IMR-90 (cell line): ENCODE data around the gene SCAF4. TPM values are rescaled to one million over a fixed set of nuclear protein-coding genes. Genes with fewer than 3 reads are reported as not detected.

Experiments
- ATAC-seq: fragments of 200-7000 bp; cut with Tn5 transposase; 2 replicates; pipeline ENCODE4 v1.9.1; 2020; ENCODE audit warnings: low read depth, mild to moderate bottlenecking, moderate library complexity
- BruUV-seq: library from RNA; stranded (reverse); fragments of 400-500 nt; replicated peaks from 2 replicates; lab custom pipeline; 2021; lab: Mats Ljungman, UMichigan
- CTCF ChIA-PET: fragments of 300-600 bp; formaldehyde crosslinking; extraction: SDS; loops from one replicate; lab custom pipeline; 2021; ENCODE audit warnings: antibody characterized with exemption; lab: Yijun Ruan, JAX
- POLR2A ChIA-PET: fragments of 300-600 bp; sonication (Branson Sonifier 250); formaldehyde crosslinking; loops from one replicate; lab custom pipeline; 2022; ENCODE audit warnings: antibody characterized with exemption; ENCODE audit not compliant: unreplicated experiment; lab: Charles Lee
- DNase-seq: peaks from one replicate; pipeline ENCODE4 v3.0.0; 2013
- H2AFZ ChIP-seq: replicated peaks from 2 replicates; pipeline ENCODE3; 2013; ENCODE audit warnings: low read length, mild to moderate bottlenecking; ENCODE audit not compliant: poor library complexity
- H2AK5ac ChIP-seq: 2 replicates; pipeline ENCODE4 v1.6.1; 2013; ENCODE audit warnings: low read depth, low read length, inconsistent platforms
- H2AK9ac ChIP-seq: replicated peaks from 2 replicates; pipeline ENCODE3; 2013; ENCODE audit warnings: mild to moderate bottlenecking, low read depth, low read length, moderate library complexity; ENCODE audit not compliant: poor library complexity
- H2BK120ac ChIP-seq: 2 replicates; pipeline ENCODE4 v1.6.1; 2013; ENCODE audit warnings: low read depth, low read length, inconsistent platforms
- H2BK15ac ChIP-seq: 3 replicates; pipeline ENCODE4 v1.6.1; 2013; ENCODE audit warnings: low read depth, low read length, inconsistent platforms
- H2BK20ac ChIP-seq: 2 replicates; pipeline ENCODE4 v1.6.1; 2013; ENCODE audit warnings: low read depth, mild to moderate bottlenecking, inconsistent platforms, low read length, moderate library complexity
- H2BK5ac ChIP-seq: 2 replicates; pipeline ENCODE4 v1.6.1; 2013; ENCODE audit warnings: mild to moderate bottlenecking, low read depth, low read length, inconsistent platforms; ENCODE audit not compliant: poor library complexity, severe bottlenecking
- H3K14ac ChIP-seq: replicated peaks from 2 replicates; pipeline ENCODE4 v1.6.1; 2013; ENCODE audit warnings: low read depth, low read length, inconsistent platforms
- H3K18ac ChIP-seq: 2 replicates; pipeline ENCODE4 v1.6.1; 2013; ENCODE audit warnings: low read depth, low read length, control low read depth
- H3K23ac ChIP-seq: 2 replicates; pipeline ENCODE4 v1.6.1; 2013; ENCODE audit warnings: low read depth, low read length, inconsistent platforms
- H3K27ac ChIP-seq: 2 replicates; pipeline ENCODE4 v1.5.1; 2013; ENCODE audit warnings: mild to moderate bottlenecking, control low read depth, low read length; ENCODE audit not compliant: insufficient read depth
- H3K27me3 ChIP-seq: 2 replicates; pipeline ENCODE4 v1.6.1; 2013; ENCODE audit warnings: low read length; ENCODE audit not compliant: control insufficient read depth, insufficient read depth
- H3K36me3 ChIP-seq: 2 replicates; pipeline ENCODE4 v1.6.1; 2013; ENCODE audit warnings: low read length, mixed read lengths; ENCODE audit not compliant: control insufficient read depth, insufficient read depth
- H3K4ac ChIP-seq: 2 replicates; pipeline ENCODE4 v1.6.1; 2013; ENCODE audit warnings: low read depth, low read length, inconsistent platforms
- H3K4me1 ChIP-seq: 2 replicates; pipeline ENCODE4 v1.6.1; 2013; ENCODE audit warnings: low read length, mixed read lengths; ENCODE audit not compliant: control insufficient read depth, insufficient read depth
- H3K4me2 ChIP-seq: 2 replicates; pipeline ENCODE4 v1.6.1; 2013; ENCODE audit warnings: low read depth, mild to moderate bottlenecking, control low read depth, low read length, moderate library complexity
- H3K4me3 ChIP-seq: 2 replicates; pipeline ENCODE4 v1.5.1; 2013; ENCODE audit warnings: low read depth, mild to moderate bottlenecking, control low read depth, low read length, moderate library complexity; ENCODE audit not compliant: insufficient read depth
- H3K56ac ChIP-seq: 2 replicates; pipeline ENCODE4 v1.6.1; 2013; ENCODE audit warnings: low read length, inconsistent platforms; ENCODE audit not compliant: insufficient read depth; ENCODE audit errors: extremely low read depth
- H3K79me1 ChIP-seq, 2 experiments: 2 replicates each; pipeline ENCODE4 v1.6.1; 2013; ENCODE audit warnings: low read length in 2 of 2, inconsistent platforms in 1 of 2, low read depth in 1 of 2
- H3K9ac ChIP-seq: 2 replicates; pipeline ENCODE4 v1.6.1; 2013; ENCODE audit warnings: low read depth, low read length, control low read depth
- H3K9me1 ChIP-seq: 2 replicates; pipeline ENCODE4 v1.6.1; 2013; ENCODE audit warnings: low read length, inconsistent platforms; ENCODE audit not compliant: insufficient read depth
- H3K9me3 ChIP-seq: 2 replicates; pipeline ENCODE4 v1.6.1; 2013; ENCODE audit warnings: low read length; ENCODE audit not compliant: control insufficient read depth, insufficient read depth
- H4K20me1 ChIP-seq: 2 replicates; pipeline ENCODE4 v1.6.1; 2013; ENCODE audit warnings: low read length, inconsistent platforms; ENCODE audit not compliant: insufficient read depth
- H4K5ac ChIP-seq: 2 replicates; pipeline ENCODE4 v1.6.1; 2013; ENCODE audit warnings: mild to moderate bottlenecking, low read depth, low read length, control low read depth
- H4K8ac ChIP-seq, 2 experiments: 2 replicates each; pipeline ENCODE4 v1.6.1; 2013; ENCODE audit warnings: low read depth in 2 of 2, low read length in 2 of 2, control low read depth in 1 of 2, inconsistent platforms in 1 of 2
- H4K91ac ChIP-seq: 2 replicates; pipeline ENCODE4 v1.6.1; 2013; ENCODE audit warnings: low read depth, low read length, inconsistent platforms; ENCODE audit not compliant: insufficient read depth
- BHLHE40 ChIP-seq: fragments of 150-350 bp; IDR thresholded peaks from 2 replicates; pipeline ENCODE4 v1.6.1; 2016; ENCODE audit warnings: mild to moderate bottlenecking, low read depth, low read length
- CHD1 ChIP-seq: IDR thresholded peaks from 2 replicates; pipeline ENCODE4 v1.6.1; 2012; ENCODE audit warnings: low read depth, low read length, improper control_type of control experiment
- FOS ChIP-seq: fragments of 150-350 bp; IDR thresholded peaks from 2 replicates; pipeline ENCODE4 v1.6.1; 2016; ENCODE audit warnings: low read depth, low read length
- MAFK ChIP-seq: IDR thresholded peaks from 2 replicates; pipeline ENCODE4 v1.6.1; 2012; ENCODE audit warnings: low read depth, low read length, improper control_type of control experiment
- MAZ ChIP-seq: IDR thresholded peaks from 2 replicates; pipeline ENCODE4 v1.6.1; 2012; ENCODE audit warnings: low read depth, mild to moderate bottlenecking, low read length, improper control_type of control experiment, moderate library complexity, borderline replicate concordance
- MXI1 ChIP-seq: IDR thresholded peaks from 2 replicates; pipeline ENCODE4 v1.6.1; 2012; ENCODE audit warnings: low read depth, mild to moderate bottlenecking, low read length, moderate library complexity, borderline replicate concordance
- NFE2L2 ChIP-seq: fragments of 150-350 bp; IDR thresholded peaks from 2 replicates; pipeline ENCODE4 v1.6.1; 2016; ENCODE audit warnings: low read depth, mild to moderate bottlenecking, low read length
- POLR2A ChIP-seq: IDR thresholded peaks from 2 replicates; pipeline ENCODE4 v1.6.1; 2012; ENCODE audit warnings: mild to moderate bottlenecking, low read depth, low read length
- RAD21 ChIP-seq: IDR thresholded peaks from 2 replicates; pipeline ENCODE4 v1.6.1; 2012; ENCODE audit warnings: low read length, improper control_type of control experiment
- RFX5 ChIP-seq: IDR thresholded peaks from 2 replicates; pipeline ENCODE4 v1.8.0; 2012; ENCODE audit warnings: low read depth, mild to moderate bottlenecking, low read length, moderate library complexity
- SMC3 ChIP-seq: fragments of 150-350 bp; IDR thresholded peaks from 2 replicates; pipeline ENCODE4 v1.6.1; 2016; ENCODE audit warnings: low read depth, mild to moderate bottlenecking, antibody characterized with exemption, low read length, moderate library complexity
- whole genome bisulfite sequencing, 2 experiments: methylation state at CpG; one replicate each; pipeline versions ENCODE4 v1.1.5 to v1.1.7; 2013; ENCODE audit warnings: missing lambda C conversion rate in 2 of 2; ENCODE audit not compliant: insufficient read length in 1 of 2; ENCODE audit errors: extremely low coverage in 2 of 2; 5-methylcytosine and 5-hydroxymethylcytosine counted together
- dilution Hi-C: fragments of 300-500 bp; cut with HindIII; formaldehyde crosslinking; loops from one replicate; pipeline ENCODE4 v1.14.3; 2018; ENCODE audit warnings: low sequenced_read_pairs; ENCODE audit not compliant: unreplicated experiment
- in situ Hi-C: fragments of 300-500 bp; cut with MboI; formaldehyde crosslinking; loops from 3 replicates; pipeline ENCODE4 v1.14.3; 2019; ENCODE audit warnings: low sequenced_read_pairs, inconsistent platforms, mixed read lengths
- intact Hi-C: fragments of 100-400 bp; cut with micrococcal nuclease; formaldehyde crosslinking; loops from 2 replicates; pipeline ENCODE4 v1.10.0; 2022
- polyA plus RNA-seq, 3 experiments: library from polyadenylated mRNA; depleted of rRNA; stranded (reverse); fragments of >200 nt; gene quantifications; 2 replicates each; pipeline ENCODE4 v1.2.3, GENCODE V29; 2012; ENCODE audit warnings: low replicate concordance in 1 of 3
- total RNA-seq: library from RNA; depleted of rRNA; stranded (reverse); fragments of >200 nt; gene quantifications from 2 replicates; pipeline ENCODE4 v1.2.3, GENCODE V29; 2012
- TF ChIP-seq, protein P1 (sequence below): fragments of 150-350 bp; IDR thresholded peaks from 2 replicates; pipeline ENCODE4 v1.6.1; 2016; ENCODE audit warnings: low read depth, mild to moderate bottlenecking, low read length, moderate library complexity, borderline replicate concordance

Gene SCAF4
- total and polyA plus RNA-seq, 2 of the 4 experiments (the other 2 are of a cell fraction): 2.7 to 12.1 TPM

- Histone ChIP-seq H3K23ac (no peak overlapping the region), H2AK5ac (no peak overlapping the region), H3K4me1 (no peaks in the 10 kb centered on the region), H3K9ac (no peak overlapping the region), H2BK5ac (no peak overlapping the region), H4K20me1 (no peaks in the 10 kb centered on the region; the same call in 1 of the 2 replicates), H4K8ac (no peak overlapping the region), H3K56ac (no peak overlapping the region), H4K91ac (no peak overlapping the region), H3K9me1 (no peaks in the 10 kb centered on the region; the same call in 1 of the 2 replicates), H3K27ac (no peak overlapping the region), H2BK120ac (no peak overlapping the region), H2AFZ (no peak overlapping the region), H3K4ac (no peak overlapping the region), H3K36me3 (peaks cover 13% of the 10 kb centered on the region), H3K27me3 (no peaks in the 10 kb centered on the region), H3K9me3 (no peaks in the 10 kb centered on the region), H3K18ac (no peak overlapping the region), H3K4me3 (no peak overlapping the region), H3K4me2 (no peak overlapping the region), H2BK20ac (no peak overlapping the region), H3K79me1 (peaks cover 7 to 30% of the 10 kb centered on the region in 2 experiments; a peak in 3 of 4 replicates), H3K14ac (no peak overlapping the region), H2AK9ac (no peak overlapping the region), H2BK15ac (no peak overlapping the region), H4K5ac (no peak overlapping the region)
- ChIA-PET POLR2A (interaction anchor here (0.6 kb wide), 1 partner anchor 302 kb away, joined by 3 read pairs; no protein-coding TSS in a partner anchor), CTCF (no interaction called here)
- TF ChIP-seq FOS (no peak), SMC3 (no peak), NFE2L2 (no peak), RAD21 (no peak), MXI1 (no peak), BHLHE40 (no peak), MAZ (no peak), CHD1 (no peak), POLR2A (no peak), RFX5 (no peak), MAFK (no peak)
- TF ChIP-seq, protein P1, sequence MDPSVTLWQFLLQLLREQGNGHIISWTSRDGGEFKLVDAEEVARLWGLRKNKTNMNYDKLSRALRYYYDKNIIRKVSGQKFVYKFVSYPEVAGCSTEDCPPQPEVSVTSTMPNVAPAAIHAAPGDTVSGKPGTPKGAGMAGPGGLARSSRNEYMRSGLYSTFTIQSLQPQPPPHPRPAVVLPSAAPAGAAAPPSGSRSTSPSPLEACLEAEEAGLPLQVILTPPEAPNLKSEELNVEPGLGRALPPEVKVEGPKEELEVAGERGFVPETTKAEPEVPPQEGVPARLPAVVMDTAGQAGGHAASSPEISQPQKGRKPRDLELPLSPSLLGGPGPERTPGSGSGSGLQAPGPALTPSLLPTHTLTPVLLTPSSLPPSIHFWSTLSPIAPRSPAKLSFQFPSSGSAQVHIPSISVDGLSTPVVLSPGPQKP: no peak
- no CpG with 5 or more reads among the region's 2 CpGs for WGBS, 2 experiments
- DNase-seq (no peak), ATAC-seq (no peak)
- no TSS peak for BruUV-seq
- dilution Hi-C loops (no loop called here), in situ Hi-C loops (no loop called here), intact Hi-C loops (no loop called here)
Observed at GRCh38 chr21:31675960-31676359, 56.0 kb downstream of the SCAF4 start.
